OCI-LY3 (cell line): ENCODE data around the gene S100B.

Experiments
- H2AFZ ChIP-seq: fragments of 200-600, 300-600 bp; shearing (Covaris generic); 2 replicates; pipeline ENCODE4 v1.6.0; 2014; ENCODE audit warnings: antibody characterized with exemption, low read depth, low read length
- H3K27ac ChIP-seq: fragments of 200-600, 300-600 bp; sonication (generic); 2 replicates; pipeline ENCODE4 v1.5.1; 2014; ENCODE audit warnings: mild to moderate bottlenecking, low read length, moderate library complexity, mixed read lengths
- H3K27me3 ChIP-seq: fragments of 200-600, 300-600 bp; sonication (generic); 2 replicates; pipeline ENCODE4 v1.6.1; 2014; ENCODE audit warnings: low read depth, low read length, mixed read lengths
- H3K36me3 ChIP-seq: fragments of 200-600, 300-600 bp; sonication (generic); replicated peaks from 2 replicates; pipeline ENCODE3; 2014; ENCODE audit warnings: low read depth, low read length, mixed read lengths
- H3K4me1 ChIP-seq: fragments of 300-600, 200-600 bp; sonication (generic); 2 replicates; pipeline ENCODE4 v1.6.1; 2014; ENCODE audit warnings: low read length, mixed read lengths
- H3K4me2 ChIP-seq: fragments of 200-600, 300-600 bp; sonication (generic); 2 replicates; pipeline ENCODE4 v1.6.1; 2014; ENCODE audit warnings: low read length, mixed read lengths
- H3K4me3 ChIP-seq: fragments of 300-600, 200-600 bp; sonication (generic); 2 replicates; pipeline ENCODE4 v1.5.1; 2014; ENCODE audit warnings: antibody characterized with exemption, mild to moderate bottlenecking, low read length, moderate library complexity
- H3K79me2 ChIP-seq: fragments of 300-600, 200-600 bp; shearing (Covaris generic); 2 replicates; pipeline ENCODE4 v1.6.1; 2014; ENCODE audit warnings: mild to moderate bottlenecking, low read length, mixed read lengths
- H3K9ac ChIP-seq: fragments of 300-600, 200-600 bp; shearing (Covaris generic); 2 replicates; pipeline ENCODE4 v1.6.0; 2014; ENCODE audit warnings: mild to moderate bottlenecking, low read length, moderate library complexity
- H3K9me3 ChIP-seq: fragments of 200-600, 300-600 bp; shearing (Covaris generic); 2 replicates; pipeline ENCODE4 v1.6.1; 2014; ENCODE audit warnings: low read length, mixed read lengths; ENCODE audit not compliant: insufficient read depth
- H4K20me1 ChIP-seq: fragments of 200-600, 300-600 bp; sonication (generic); 2 replicates; pipeline ENCODE4 v1.6.1; 2016; ENCODE audit warnings: low read length, mixed read lengths; ENCODE audit not compliant: insufficient read depth
- CTCF ChIP-seq: fragments of 200-600, 300-600 bp; sonication (generic); IDR thresholded peaks from 2 replicates; pipeline ENCODE4 v1.5.1; 2014; ENCODE audit warnings: antibody characterized with exemption, low read length, low read depth
- EZH2phosphoT487 ChIP-seq: fragments of 200-600 bp; shearing (Covaris generic); IDR thresholded peaks from 2 replicates; pipeline ENCODE4 v1.6.1; 2018; ENCODE audit warnings: antibody characterized with exemption, mixed run types, low read depth

The S100B gene

GRCh38 chr21:46604975-46605766 is at the start of gene S100B:
Gene S100B (minus strand): TSS chr21:46605082. CDS start chr21:46602415, 2,667 bp downstream.
- Histone ChIP-seq H3K79me2 (no peaks in the 10 kb centered on the region), H3K4me3 (0 out of 2 replicates have a peak within 1 kb of the TSS, but pooled peaks have one; percentile 12), H3K36me3 (no peaks in the 10 kb centered on the region), H4K20me1 (no peaks in the 10 kb centered on the region), H3K4me2 (peak within 1 kb of the TSS; percentile 82), H3K9me3 (no peaks in the 10 kb centered on the region), H3K9ac (peak within 1 kb of the TSS; percentile 36; the same call in 1 of the 2 replicates), H3K4me1 (peaks cover 53% of the 10 kb centered on the region), H2AFZ (peak within 1 kb of the TSS; percentile 85), H3K27me3 (no peaks in the 10 kb centered on the region), H3K27ac (no peak within 1 kb of the TSS)
- TF ChIP-seq EZH2phosphoT487, result no peak
- TF ChIP-seq CTCF, result no peak

DNA sequence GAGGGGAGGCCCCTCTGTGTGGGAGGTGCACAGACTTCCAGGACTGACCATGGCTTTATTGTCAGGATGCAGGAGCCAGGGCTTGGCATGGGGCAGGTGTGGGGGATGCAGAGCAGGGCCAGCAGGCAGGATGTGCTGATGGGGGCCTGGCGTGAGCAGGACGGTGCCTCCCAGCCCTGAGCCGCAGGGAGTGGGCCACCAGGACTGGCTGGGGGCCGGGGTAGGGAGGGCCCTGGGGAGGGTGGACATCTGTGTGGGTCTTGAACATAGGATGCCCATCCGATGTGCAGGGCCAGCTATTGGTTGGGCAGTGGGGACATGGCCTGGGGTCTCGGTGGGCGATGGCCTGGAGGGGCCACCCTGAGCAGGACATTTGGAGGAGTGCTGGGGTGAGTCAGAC is 46.2 kb upstream of the S100B start:
- Histone ChIP-seq H3K36me3 (peaks cover 43% of the 10 kb centered on the region), H3K4me3 (no peak overlapping the region), H3K4me2 (no peak overlapping the region), H3K27ac (no peak overlapping the region), H3K79me2 (no peaks in the 10 kb centered on the region), H2AFZ (no peak overlapping the region), H3K9me3 (peaks cover 8% of the 10 kb centered on the region), H3K27me3 (no peaks in the 10 kb centered on the region), H3K9ac (no peak overlapping the region), H4K20me1 (no peaks in the 10 kb centered on the region), H3K4me1 (no peaks in the 10 kb centered on the region)
- TF ChIP-seq EZH2phosphoT487 (no peak), CTCF (no peak)

DNA sequence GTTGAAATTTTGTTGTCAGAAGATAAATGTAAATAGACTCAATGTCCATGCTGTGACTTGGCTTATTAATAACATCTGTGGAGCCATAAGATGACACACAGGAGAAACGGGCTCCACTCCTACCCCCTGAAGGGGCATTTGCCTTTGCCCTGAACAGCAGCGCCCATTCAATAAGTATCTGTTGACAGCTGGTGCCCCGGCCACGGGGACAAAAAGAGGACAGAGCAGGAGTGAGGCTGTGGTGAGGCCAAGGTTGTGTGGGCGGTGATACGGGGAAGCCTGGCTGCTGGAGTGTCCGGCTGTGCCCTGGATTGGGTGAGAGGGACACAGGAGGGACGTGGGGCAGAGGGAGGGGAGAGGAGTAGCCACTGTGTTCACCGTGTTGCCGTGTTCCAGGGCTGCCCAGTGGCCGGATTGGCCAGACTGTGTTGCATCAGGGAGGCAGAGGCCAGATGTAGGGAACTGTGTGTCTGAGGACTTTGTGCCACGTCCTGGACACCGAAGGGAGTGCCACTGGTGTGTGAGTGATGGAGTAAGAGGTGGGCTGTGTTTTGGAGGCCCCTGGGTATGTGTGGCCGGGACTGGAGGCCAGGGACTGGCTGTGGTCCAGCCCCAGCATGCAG is 45.7 kb upstream of the S100B start:
- Histone ChIP-seq H3K27ac (no peak overlapping the region), H4K20me1 (no peaks in the 10 kb centered on the region), H3K9me3 (peaks cover 8% of the 10 kb centered on the region), H3K27me3 (no peaks in the 10 kb centered on the region), H2AFZ (no peak overlapping the region), H3K79me2 (no peaks in the 10 kb centered on the region), H3K36me3 (peaks cover 41% of the 10 kb centered on the region), H3K9ac (no peak overlapping the region), H3K4me3 (no peak overlapping the region), H3K4me1 (no peaks in the 10 kb centered on the region), H3K4me2 (no peak overlapping the region)
- TF ChIP-seq CTCF, result no peak
- TF ChIP-seq EZH2phosphoT487, result no peak

- peaks cover 33% of the 10 kb centered on the region for H3K36me3 ChIP-seq
- H3K79me2 ChIP-seq, result no peaks in the 10 kb centered on the region
- H4K20me1 ChIP-seq, result no peaks in the 10 kb centered on the region
- H3K27ac ChIP-seq, result no peak overlapping the region
- H2AFZ ChIP-seq, result no peak overlapping the region
- no peak overlapping the region for H3K4me2 ChIP-seq
- H3K4me3 ChIP-seq, result no peak overlapping the region
- no peaks in the 10 kb centered on the region for H3K27me3 ChIP-seq
- no peak for TF ChIP-seq EZH2phosphoT487
- no peak for TF ChIP-seq CTCF
- no peak overlapping the region for H3K9ac ChIP-seq
- H3K4me1 ChIP-seq, result no peaks in the 10 kb centered on the region
- no peaks in the 10 kb centered on the region for H3K9me3 ChIP-seq
These were observed 44.5 kb upstream of the S100B start for GRCh38 chr21:46649356-46649755.
